Fibroblast of lung (primary cell): ENCODE measurements around the gene DDAH1. TPM values are rescaled to one million over a fixed set of nuclear protein-coding genes. Genes with fewer than 3 reads are reported as not detected.

ENCODE experiments used
- DNase-seq, 2 donors: peaks; one replicate each; pipeline versions ENCODE4 v3.0.0 to v3.0.0-alpha.2; 2010; ENCODE audit warnings: low read depth in 2 of 2
- H2AFZ ChIP-seq: 2 replicates; pipeline ENCODE4 v1.5.1; 2012; ENCODE audit warnings: low read length, control low read depth, inconsistent platforms
- H3K27ac ChIP-seq: 2 replicates; pipeline ENCODE4 v1.5.1; 2011; ENCODE audit warnings: low read length, control low read depth; ENCODE audit not compliant: insufficient read depth
- H3K27me3 ChIP-seq: 2 replicates; pipeline ENCODE4 v1.5.1; 2011; ENCODE audit warnings: mild to moderate bottlenecking, low read length; ENCODE audit not compliant: control insufficient read depth, insufficient read depth
- H3K36me3 ChIP-seq: 2 replicates; pipeline ENCODE4 v1.5.1; 2011; ENCODE audit warnings: low read length; ENCODE audit not compliant: control insufficient read depth, insufficient read depth
- H3K4me1 ChIP-seq: 2 replicates; pipeline ENCODE4 v1.5.1; 2011; ENCODE audit warnings: low read length; ENCODE audit not compliant: control insufficient read depth, insufficient read depth; ENCODE audit errors: extremely low read depth
- H3K4me2 ChIP-seq: 2 replicates; pipeline ENCODE4 v1.5.1; 2011; ENCODE audit warnings: low read length, control low read depth; ENCODE audit not compliant: insufficient read depth; ENCODE audit errors: extremely low read depth
- H3K4me3 ChIP-seq, 4 experiments: fragments of 200-600 bp in 1 of 4; sonication (generic) in 1 of 4; replicated peaks in 1 of 4; 2 replicates each; pipeline ENCODE4 v1.5.1; 2011 to 2016; ENCODE audit warnings: low read length in 4 of 4, low read depth in 3 of 4, mild to moderate bottlenecking in 3 of 4, control low read depth in 2 of 4, inconsistent platforms in 1 of 4, mixed read lengths in 1 of 4; ENCODE audit not compliant: insufficient read depth in 1 of 4; ENCODE audit errors: control extremely low read depth in 1 of 4
- H3K79me2 ChIP-seq: 2 replicates; pipeline ENCODE4 v1.5.1; 2012; ENCODE audit warnings: mild to moderate bottlenecking, low read length, inconsistent platforms; ENCODE audit not compliant: control insufficient read depth, insufficient read depth
- H3K9ac ChIP-seq: 2 replicates; pipeline ENCODE4 v1.5.1; 2011; ENCODE audit warnings: mild to moderate bottlenecking, low read length, control low read depth; ENCODE audit not compliant: insufficient read depth
- H3K9me3 ChIP-seq: 2 replicates; pipeline ENCODE4 v1.5.1; 2012; ENCODE audit warnings: low read depth, low read length; ENCODE audit not compliant: control insufficient read depth, insufficient read depth
- H4K20me1 ChIP-seq: 2 replicates; pipeline ENCODE4 v1.5.1; 2011; ENCODE audit warnings: low read length; ENCODE audit not compliant: control insufficient read depth, insufficient read depth; ENCODE audit errors: extremely low read depth
- CTCF ChIP-seq, 2 donors: IDR thresholded peaks in 1 of 2; conservative IDR thresholded peaks in 1 of 2; 1 replicate in 1 of 2; 2 replicates in 1 of 2; pipeline ENCODE4 v1.5.1; 2011 to 2012; ENCODE audit warnings: low read length in 2 of 2, control low read depth in 1 of 2, inconsistent platforms in 1 of 2, low read depth in 1 of 2, mild to moderate bottlenecking in 1 of 2
- EZH2 ChIP-seq: IDR thresholded peaks from 2 replicates; pipeline ENCODE4 v1.5.1; 2012; ENCODE audit warnings: low read length, control low read depth, mild to moderate bottlenecking; ENCODE audit errors: missing control alignments
- polyA plus RNA-seq, 2 donors: library from polyadenylated mRNA; depleted of rRNA in 1 of 2; stranded (reverse) in 1 of 2; unstranded in 1 of 2; fragments of >200 nt; gene quantifications; 2 replicates each; pipeline ENCODE4 v1.2.1, GENCODE V29; 2011 to 2012; ENCODE audit warnings: missing spikeins in 1 of 2
- total RNA-seq: library from RNA; depleted of rRNA; stranded (reverse); fragments of >200 nt; gene quantifications from 2 replicates; pipeline ENCODE4 v1.2.1, GENCODE V29; 2014

Gene DDAH1
- total and polyA plus RNA-seq, 2 donors (not counting 1 experiment from before 2014, with no cell fraction given) = 50.0 to 218 TPM

- H3K27me3 ChIP-seq = no peaks in the 10 kb centered on the region
- peaks cover 14% of the 10 kb centered on the region for H3K79me2 ChIP-seq
- no peak overlapping the region for H3K9ac ChIP-seq
- no peaks in the 10 kb centered on the region for H3K36me3 ChIP-seq
- H3K27ac ChIP-seq = no peak overlapping the region
- no peak overlapping the region for H2AFZ ChIP-seq
- peaks cover 14% of the 10 kb centered on the region for H3K4me1 ChIP-seq
- TF ChIP-seq CTCF (conservative IDR thresholded peaks at IDR 0.05 in 1 of 2, IDR thresholded peaks at IDR 0.05 in 1 of 2; ENCODE audit: low read depth in 1 of 2, low read length in 2 of 2) (no peak), EZH2 (no peak)
- no peaks in the 10 kb centered on the region for H3K9me3 ChIP-seq
- no peak for DNase-seq
- no peak overlapping the region for H3K4me3 ChIP-seq
- H4K20me1 ChIP-seq = no peaks in the 10 kb centered on the region
- H3K4me2 ChIP-seq = no peak overlapping the region
These were observed 106.1 kb downstream of the DDAH1 start for GRCh38 chr1:85358702-85359438.

GRCh38 chr1:85357817-85358216, 107.1 kb downstream of the DDAH1 start:
- no peak overlapping the region for H3K27ac ChIP-seq
- no peaks in the 10 kb centered on the region for H3K36me3 ChIP-seq
- H3K4me2 ChIP-seq = no peak overlapping the region
- H4K20me1 ChIP-seq = no peaks in the 10 kb centered on the region
- no peaks in the 10 kb centered on the region for H3K9me3 ChIP-seq
- H3K79me2 ChIP-seq = peaks cover 11% of the 10 kb centered on the region
- TF ChIP-seq EZH2 (no peak), CTCF (conservative IDR thresholded peaks at IDR 0.05 in 1 of 2, IDR thresholded peaks at IDR 0.05 in 1 of 2; ENCODE audit: low read depth in 1 of 2, low read length in 2 of 2) (no peak)
- H3K9ac ChIP-seq = no peak overlapping the region
- H2AFZ ChIP-seq = no peak overlapping the region
- H3K27me3 ChIP-seq = no peaks in the 10 kb centered on the region
- H3K4me3 ChIP-seq = no peak overlapping the region
- no peak for DNase-seq
- H3K4me1 ChIP-seq = peaks cover 12% of the 10 kb centered on the region

GRCh38 chr1:85356130-85356529, 108.8 kb downstream of the DDAH1 start:
- TF ChIP-seq EZH2 = no peak
- no peak for TF ChIP-seq CTCF (conservative IDR thresholded peaks at IDR 0.05 in 1 of 2, IDR thresholded peaks at IDR 0.05 in 1 of 2; ENCODE audit: low read depth in 1 of 2, low read length in 2 of 2)
- Histone ChIP-seq H3K4me2 (no peak overlapping the region), H2AFZ (no peak overlapping the region), H3K79me2 (peaks cover 6% of the 10 kb centered on the region), H3K27me3 (no peaks in the 10 kb centered on the region), H3K9me3 (no peaks in the 10 kb centered on the region), H3K4me3 (no peak overlapping the region), H4K20me1 (no peaks in the 10 kb centered on the region), H3K9ac (no peak overlapping the region), H3K27ac (no peak overlapping the region), H3K36me3 (no peaks in the 10 kb centered on the region), H3K4me1 (peaks cover 6% of the 10 kb centered on the region)
- no peak for DNase-seq
